Neutrophil (primary cell): ENCODE results near the gene STARD6.

Experiments
- H3K27ac ChIP-seq: fragments of 200-600 bp; sonication (generic); 2 replicates; pipeline ENCODE4 v1.5.1; 2016; ENCODE audit warnings: mild to moderate bottlenecking, moderate library complexity
- H3K27me3 ChIP-seq: fragments of 200-600 bp; sonication (generic); 2 replicates; pipeline ENCODE4 v1.6.0; 2016; ENCODE audit warnings: mild to moderate bottlenecking
- H3K36me3 ChIP-seq: fragments of 200-600 bp; sonication (generic); 2 replicates; pipeline ENCODE4 v1.5.1; 2017
- H3K4me1 ChIP-seq, 2 experiments: fragments of 200-600 bp in 1 of 2; sonication (generic) in 1 of 2; 1 replicate in 1 of 2; 2 replicates in 1 of 2; pipeline versions ENCODE4 v1.5.1 to v1.6.1; 2013 to 2016; ENCODE audit warnings: low read depth in 1 of 2, low read length in 1 of 2, mild to moderate bottlenecking in 1 of 2, moderate library complexity in 1 of 2; ENCODE audit not compliant: control insufficient read depth in 1 of 2, insufficient read depth in 1 of 2
- H3K4me3 ChIP-seq, 2 experiments: fragments of 200-600 bp in 1 of 2; sonication (generic) in 1 of 2; 1 replicate in 1 of 2; 2 replicates in 1 of 2; pipeline ENCODE4 v1.5.1; 2013 to 2016; ENCODE audit warnings: low read depth in 1 of 2, low read length in 1 of 2, mild to moderate bottlenecking in 1 of 2, moderate library complexity in 1 of 2
- H3K9me3 ChIP-seq: fragments of 200-600 bp; sonication (generic); 2 replicates; pipeline ENCODE4 v1.5.1; 2016
- TF ChIP-seq, protein P1 (sequence below): fragments of 200-600 bp; sonication (generic); IDR thresholded peaks from 2 replicates; pipeline ENCODE4 v1.5.1; 2016; ENCODE audit warnings: antibody characterized with exemption

The STARD6 gene, protein sequence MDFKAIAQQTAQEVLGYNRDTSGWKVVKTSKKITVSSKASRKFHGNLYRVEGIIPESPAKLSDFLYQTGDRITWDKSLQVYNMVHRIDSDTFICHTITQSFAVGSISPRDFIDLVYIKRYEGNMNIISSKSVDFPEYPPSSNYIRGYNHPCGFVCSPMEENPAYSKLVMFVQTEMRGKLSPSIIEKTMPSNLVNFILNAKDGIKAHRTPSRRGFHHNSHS

DNA sequence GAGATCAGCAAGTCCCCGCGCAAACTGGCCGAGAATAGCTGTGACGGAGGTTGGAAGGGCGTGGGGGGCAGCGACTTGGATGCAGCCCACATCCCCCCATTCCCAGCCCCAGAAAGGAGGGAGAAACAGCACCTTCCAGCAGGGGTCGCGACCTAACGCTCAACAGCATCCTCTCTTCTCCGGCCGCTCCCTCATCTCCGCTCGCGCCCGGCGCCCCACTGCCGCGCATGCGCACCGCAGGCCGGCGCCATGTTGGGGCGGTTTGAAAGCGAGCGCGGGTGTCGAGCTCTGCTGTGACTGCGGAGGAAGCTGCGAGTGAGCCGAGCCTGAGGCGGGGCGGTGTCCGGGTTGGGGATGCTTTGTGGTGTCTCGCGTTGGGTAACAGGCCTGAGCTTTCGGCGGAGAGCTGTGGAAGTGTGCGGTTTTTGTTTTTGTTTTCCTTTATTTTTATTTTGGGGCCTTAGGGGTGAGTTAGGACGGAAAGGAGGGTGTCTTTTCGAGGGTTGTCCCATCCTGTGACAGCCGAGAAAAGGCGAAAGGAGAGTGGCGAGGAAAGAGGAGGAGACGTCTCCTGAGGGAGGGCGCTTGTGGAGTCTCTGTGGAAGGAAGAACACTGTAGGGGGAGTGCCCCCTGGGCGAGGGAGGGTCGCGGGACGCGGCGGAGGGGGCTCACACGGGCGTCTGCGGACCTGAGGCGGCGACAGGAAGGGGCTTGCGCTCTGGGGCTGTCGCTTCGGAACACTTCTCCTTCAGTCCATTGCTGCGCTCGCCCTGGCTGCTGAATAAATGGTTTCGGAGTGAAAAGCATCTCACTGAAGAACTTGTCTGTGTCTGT is at the start of gene STARD6, which contains the start of gene C18orf54:
Gene STARD6, minus strand, starts transcription at position 199 of the 835 bp plus-strand sequence. CDS start 3,285 bp downstream, outside the sequence.
Gene C18orf54, plus strand, starts transcription at position 247 of the 835 bp plus-strand sequence. CDS start 2,667 bp downstream, outside the sequence.
- Histone ChIP-seq H3K4me3 (peak within 1 kb of the TSS; percentile 62 to 78), H3K9me3 (no peaks in the 10 kb centered on the region), H3K36me3 (no peaks in the 10 kb centered on the region), H3K27me3 (peaks cover 17% of the 10 kb centered on the region), H3K4me1 (peaks cover 15 to 26% of the 10 kb centered on the region in 2 experiments), H3K27ac (peak within 1 kb of the TSS; percentile 60)
- TF ChIP-seq, protein P1, sequence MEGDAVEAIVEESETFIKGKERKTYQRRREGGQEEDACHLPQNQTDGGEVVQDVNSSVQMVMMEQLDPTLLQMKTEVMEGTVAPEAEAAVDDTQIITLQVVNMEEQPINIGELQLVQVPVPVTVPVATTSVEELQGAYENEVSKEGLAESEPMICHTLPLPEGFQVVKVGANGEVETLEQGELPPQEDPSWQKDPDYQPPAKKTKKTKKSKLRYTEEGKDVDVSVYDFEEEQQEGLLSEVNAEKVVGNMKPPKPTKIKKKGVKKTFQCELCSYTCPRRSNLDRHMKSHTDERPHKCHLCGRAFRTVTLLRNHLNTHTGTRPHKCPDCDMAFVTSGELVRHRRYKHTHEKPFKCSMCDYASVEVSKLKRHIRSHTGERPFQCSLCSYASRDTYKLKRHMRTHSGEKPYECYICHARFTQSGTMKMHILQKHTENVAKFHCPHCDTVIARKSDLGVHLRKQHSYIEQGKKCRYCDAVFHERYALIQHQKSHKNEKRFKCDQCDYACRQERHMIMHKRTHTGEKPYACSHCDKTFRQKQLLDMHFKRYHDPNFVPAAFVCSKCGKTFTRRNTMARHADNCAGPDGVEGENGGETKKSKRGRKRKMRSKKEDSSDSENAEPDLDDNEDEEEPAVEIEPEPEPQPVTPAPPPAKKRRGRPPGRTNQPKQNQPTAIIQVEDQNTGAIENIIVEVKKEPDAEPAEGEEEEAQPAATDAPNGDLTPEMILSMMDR: peak; percentile 35

GRCh38 chr18:54405290-54405689 is 47.6 kb upstream of the STARD6 start:
- H3K4me1 ChIP-seq: no peaks in the 10 kb centered on the region
- TF ChIP-seq, protein P1: no peak

GRCh38 chr18:54396760-54397159 is 39.1 kb upstream of the STARD6 start:
- H3K4me3 ChIP-seq: no peak overlapping the region
- no peak overlapping the region for H3K27ac ChIP-seq
- no peaks in the 10 kb centered on the region for H3K27me3 ChIP-seq
- TF ChIP-seq, protein P1: no peak
- H3K36me3 ChIP-seq: no peaks in the 10 kb centered on the region
- no peaks in the 10 kb centered on the region for H3K9me3 ChIP-seq
- H3K4me1 ChIP-seq: no peaks in the 10 kb centered on the region

More at GRCh38 chr18:54405290-54405689, 47.6 kb upstream of the STARD6 start:
- no peaks in the 10 kb centered on the region for H3K9me3 ChIP-seq
- no peaks in the 10 kb centered on the region for H3K36me3 ChIP-seq
- H3K4me3 ChIP-seq: no peak overlapping the region
- H3K27me3 ChIP-seq: no peaks in the 10 kb centered on the region
- no peak overlapping the region for H3K27ac ChIP-seq

GRCh38 chr18:54393648-54394294 is 36.1 kb upstream of the STARD6 start:
- TF ChIP-seq, protein P1: no peak
- no peak overlapping the region for H3K4me3 ChIP-seq
- no peak overlapping the region for H3K27ac ChIP-seq

GRCh38 chr18:54392543-54393023 is 34.9 kb upstream of the STARD6 start:
- Histone ChIP-seq H3K27ac (no peak overlapping the region), H3K27me3 (peaks cover 12% of the 10 kb centered on the region)

More at GRCh38 chr18:54393648-54394294, 36.1 kb upstream of the STARD6 start:
- H3K27me3 ChIP-seq: peaks cover 9% of the 10 kb centered on the region
- H3K4me1 ChIP-seq: no peaks in the 10 kb centered on the region
- H3K9me3 ChIP-seq: no peaks in the 10 kb centered on the region
- no peaks in the 10 kb centered on the region for H3K36me3 ChIP-seq

More at GRCh38 chr18:54392543-54393023, 34.9 kb upstream of the STARD6 start:
- TF ChIP-seq, protein P1: peak; percentile 76
- Histone ChIP-seq H3K4me1 (no peaks in the 10 kb centered on the region), H3K36me3 (no peaks in the 10 kb centered on the region), H3K4me3 (no peak overlapping the region), H3K9me3 (no peaks in the 10 kb centered on the region)
